Epithelial cell of esophagus (primary cell): ENCODE data around the gene LHFPL3.

Experiments used
- DNase-seq: peaks from one replicate; pipeline ENCODE4 v3.0.0; 2010; ENCODE audit warnings: low read depth
- H3K4me3 ChIP-seq: 2 replicates; pipeline ENCODE4 v1.5.1; 2011; ENCODE audit warnings: mild to moderate bottlenecking, low read length, control low read depth
- TF ChIP-seq, protein P1 (sequence below): IDR thresholded peaks from 2 replicates; pipeline ENCODE4 v1.5.1; 2011; ENCODE audit warnings: low read depth, mild to moderate bottlenecking, low read length, control low read depth, inconsistent platforms; ENCODE audit not compliant: insufficient read depth; ENCODE audit errors: missing control alignments

The LHFPL3 gene

GRCh38 chr7:104777301-104777800 lies 448.9 kb downstream of the LHFPL3 start:
- H3K4me3 ChIP-seq = no peak overlapping the region
- DNase-seq = no peak
- TF ChIP-seq, protein P1, sequence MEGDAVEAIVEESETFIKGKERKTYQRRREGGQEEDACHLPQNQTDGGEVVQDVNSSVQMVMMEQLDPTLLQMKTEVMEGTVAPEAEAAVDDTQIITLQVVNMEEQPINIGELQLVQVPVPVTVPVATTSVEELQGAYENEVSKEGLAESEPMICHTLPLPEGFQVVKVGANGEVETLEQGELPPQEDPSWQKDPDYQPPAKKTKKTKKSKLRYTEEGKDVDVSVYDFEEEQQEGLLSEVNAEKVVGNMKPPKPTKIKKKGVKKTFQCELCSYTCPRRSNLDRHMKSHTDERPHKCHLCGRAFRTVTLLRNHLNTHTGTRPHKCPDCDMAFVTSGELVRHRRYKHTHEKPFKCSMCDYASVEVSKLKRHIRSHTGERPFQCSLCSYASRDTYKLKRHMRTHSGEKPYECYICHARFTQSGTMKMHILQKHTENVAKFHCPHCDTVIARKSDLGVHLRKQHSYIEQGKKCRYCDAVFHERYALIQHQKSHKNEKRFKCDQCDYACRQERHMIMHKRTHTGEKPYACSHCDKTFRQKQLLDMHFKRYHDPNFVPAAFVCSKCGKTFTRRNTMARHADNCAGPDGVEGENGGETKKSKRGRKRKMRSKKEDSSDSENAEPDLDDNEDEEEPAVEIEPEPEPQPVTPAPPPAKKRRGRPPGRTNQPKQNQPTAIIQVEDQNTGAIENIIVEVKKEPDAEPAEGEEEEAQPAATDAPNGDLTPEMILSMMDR = no peak

GRCh38 chr7:104779888-104780287 lies 451.5 kb downstream of the LHFPL3 start:
- no peak overlapping the region for H3K4me3 ChIP-seq

DNA sequence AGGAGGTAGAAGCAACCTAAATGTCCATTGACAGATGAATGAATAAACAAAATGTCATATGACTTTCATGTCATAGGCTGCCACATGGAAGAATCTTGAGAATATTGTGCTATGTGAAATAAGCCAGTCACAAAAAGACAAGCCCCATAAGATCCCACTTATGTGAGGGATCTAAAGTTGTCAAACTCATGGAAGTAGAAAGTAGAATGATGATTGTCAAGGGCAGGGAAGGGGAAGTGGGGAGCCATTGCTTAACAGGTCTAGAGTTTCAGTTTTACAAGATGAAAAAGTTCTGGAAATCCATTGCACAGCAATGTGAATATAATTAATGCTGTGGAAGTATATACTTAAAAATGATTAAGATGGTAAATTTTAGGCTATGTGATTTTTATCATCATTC lies 456.3 kb downstream of the LHFPL3 start:
- TF ChIP-seq, protein P1 = no peak
- DNase-seq = no peak

More at GRCh38 chr7:104779888-104780287, 451.5 kb downstream of the LHFPL3 start:
- no peak for DNase-seq
- TF ChIP-seq, protein P1 = no peak

GRCh38 chr7:104789780-104790179 lies 461.4 kb downstream of the LHFPL3 start:
- no peak overlapping the region for H3K4me3 ChIP-seq
- DNase-seq = no peak
- TF ChIP-seq, protein P1 = no peak

More for the DNA sequence above, 456.3 kb downstream of the LHFPL3 start:
- H3K4me3 ChIP-seq = no peak overlapping the region

DNA sequence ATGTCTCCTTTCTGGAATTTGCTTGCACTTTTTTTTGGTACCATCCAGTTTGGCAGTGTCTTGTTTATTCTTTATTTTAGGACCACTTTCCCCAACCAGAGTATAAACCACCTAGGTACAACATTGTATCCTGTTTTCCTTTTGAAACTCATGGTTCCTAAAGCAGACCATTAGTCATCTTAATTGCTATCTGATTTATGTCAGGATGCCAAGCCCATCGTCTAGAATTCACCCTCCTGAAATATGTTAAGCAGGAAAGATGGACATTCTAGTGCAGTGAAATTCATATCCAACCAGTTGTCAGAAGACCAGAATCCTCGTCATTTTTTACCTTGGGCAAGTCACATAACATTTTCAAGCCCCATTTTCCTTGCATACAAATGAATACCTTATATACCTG lies 462.0 kb downstream of the LHFPL3 start:
- TF ChIP-seq, protein P1 = no peak
- DNase-seq = peak; percentile 27
- no peak overlapping the region for H3K4me3 ChIP-seq

DNA sequence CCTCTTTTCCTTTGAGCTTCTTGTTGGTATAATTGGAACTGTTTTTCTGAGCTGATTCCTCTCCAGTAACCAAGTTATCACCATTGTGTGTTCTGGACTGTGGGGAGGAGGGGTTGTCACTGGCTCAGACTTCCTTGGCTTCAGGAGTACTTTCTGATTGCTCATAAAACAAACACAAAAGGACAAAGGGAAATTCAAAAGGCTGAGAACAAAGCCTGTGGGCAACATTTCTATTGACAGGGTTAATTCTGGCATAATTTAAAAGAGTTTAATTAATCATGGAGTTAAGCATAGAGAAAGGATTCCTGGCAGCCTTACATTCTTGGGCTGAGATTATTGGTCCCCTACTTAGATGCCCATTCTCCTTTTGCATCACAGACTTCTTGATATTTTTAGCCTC lies 462.7 kb downstream of the LHFPL3 start:
- DNase-seq = peak; percentile 59
- H3K4me3 ChIP-seq = no peak overlapping the region
- TF ChIP-seq, protein P1 = no peak

DNA sequence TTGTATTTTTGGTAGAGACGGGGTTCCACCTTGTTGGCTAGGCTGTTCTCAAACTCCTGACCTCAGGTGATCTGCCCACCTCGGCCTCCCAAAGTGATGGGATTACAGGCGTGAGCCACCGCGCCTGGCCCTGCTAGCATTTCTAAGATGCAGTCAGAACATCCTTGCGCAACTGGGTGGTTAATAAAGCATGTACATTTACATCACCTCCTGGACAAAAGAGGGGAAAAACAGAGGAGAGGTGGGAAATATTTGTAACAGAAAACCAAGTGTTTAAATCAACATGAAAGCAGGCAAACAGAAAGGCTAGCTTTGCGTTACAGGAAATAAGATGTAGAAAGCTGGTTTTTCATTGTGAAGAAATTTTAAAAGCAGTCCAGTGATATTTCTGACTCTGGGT lies 464.7 kb downstream of the LHFPL3 start:
- TF ChIP-seq, protein P1 = no peak

More for the DNA sequence above, 464.7 kb downstream of the LHFPL3 start:
- peak; percentile 47 for DNase-seq
- no peak overlapping the region for H3K4me3 ChIP-seq
